Measurements from ENCODE around the gene TANGO6. TPM values are rescaled to one million over a fixed set of nuclear protein-coding genes. Genes with fewer than 3 reads are reported as not detected.

Gene TANGO6
- total RNA-seq, 2 donors from 2014 or later = 9.6 to 15.3 TPM

DNA sequence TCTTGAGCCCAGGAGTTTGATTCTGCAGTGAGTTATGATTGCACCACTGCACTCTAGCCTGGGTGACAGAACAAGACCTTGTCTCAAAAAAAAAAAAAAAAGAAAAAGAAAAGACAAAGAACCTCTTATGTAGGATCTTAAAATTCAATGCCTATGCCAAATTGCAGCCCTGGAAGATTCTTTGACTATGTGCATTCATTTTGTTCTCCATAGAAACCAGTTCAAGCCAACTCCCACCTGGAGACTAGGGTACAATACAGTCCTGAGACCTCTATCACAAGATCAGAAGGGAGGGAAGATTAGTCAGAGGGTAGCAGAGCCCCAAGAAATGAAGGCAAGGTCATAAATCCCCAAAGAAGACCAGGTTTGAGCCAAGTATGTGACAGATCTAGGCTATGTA is 171.5 kb downstream of the TANGO6 start:
- Histone ChIP-seq H3K27me3 (ENCODE audit: control insufficient read depth, insufficient read depth, low read length, poor library complexity, severe bottlenecking) (no peaks in the 10 kb centered on the region), H3K9me3 (ENCODE audit: control insufficient read depth, low read length) (peaks cover 5% of the 10 kb centered on the region), H3K9ac (ENCODE audit: extremely low read depth, low read length, poor library complexity, severe bottlenecking) (no peak overlapping the region), H3K4me1 (ENCODE audit: control insufficient read depth, insufficient read depth, low read length) (no peaks in the 10 kb centered on the region), H3K4me3 (ENCODE audit: low read length) (no peak overlapping the region), H3K36me3 (ENCODE audit: control insufficient read depth, insufficient read depth, low read length) (no peaks in the 10 kb centered on the region), H3K27ac (ENCODE audit: low read depth, low read length) (no peak overlapping the region)
- Mint-ChIP-seq H3K4me1 (peaks cover 7% of the 10 kb centered on the region), H3K27me3 (ENCODE audit: insufficient read depth) (no peaks in the 10 kb centered on the region), H3K36me3 (ENCODE audit: low read depth) (no peaks in the 10 kb centered on the region), H3K27ac (no peak overlapping the region), H3K9me3 (no peaks in the 10 kb centered on the region), H3K4me3 (no peak overlapping the region)
- DNase-seq = no peak
- TF ChIP-seq, protein P1, sequence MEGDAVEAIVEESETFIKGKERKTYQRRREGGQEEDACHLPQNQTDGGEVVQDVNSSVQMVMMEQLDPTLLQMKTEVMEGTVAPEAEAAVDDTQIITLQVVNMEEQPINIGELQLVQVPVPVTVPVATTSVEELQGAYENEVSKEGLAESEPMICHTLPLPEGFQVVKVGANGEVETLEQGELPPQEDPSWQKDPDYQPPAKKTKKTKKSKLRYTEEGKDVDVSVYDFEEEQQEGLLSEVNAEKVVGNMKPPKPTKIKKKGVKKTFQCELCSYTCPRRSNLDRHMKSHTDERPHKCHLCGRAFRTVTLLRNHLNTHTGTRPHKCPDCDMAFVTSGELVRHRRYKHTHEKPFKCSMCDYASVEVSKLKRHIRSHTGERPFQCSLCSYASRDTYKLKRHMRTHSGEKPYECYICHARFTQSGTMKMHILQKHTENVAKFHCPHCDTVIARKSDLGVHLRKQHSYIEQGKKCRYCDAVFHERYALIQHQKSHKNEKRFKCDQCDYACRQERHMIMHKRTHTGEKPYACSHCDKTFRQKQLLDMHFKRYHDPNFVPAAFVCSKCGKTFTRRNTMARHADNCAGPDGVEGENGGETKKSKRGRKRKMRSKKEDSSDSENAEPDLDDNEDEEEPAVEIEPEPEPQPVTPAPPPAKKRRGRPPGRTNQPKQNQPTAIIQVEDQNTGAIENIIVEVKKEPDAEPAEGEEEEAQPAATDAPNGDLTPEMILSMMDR (conservative IDR thresholded peaks at IDR 0.05) = no peak

DNA sequence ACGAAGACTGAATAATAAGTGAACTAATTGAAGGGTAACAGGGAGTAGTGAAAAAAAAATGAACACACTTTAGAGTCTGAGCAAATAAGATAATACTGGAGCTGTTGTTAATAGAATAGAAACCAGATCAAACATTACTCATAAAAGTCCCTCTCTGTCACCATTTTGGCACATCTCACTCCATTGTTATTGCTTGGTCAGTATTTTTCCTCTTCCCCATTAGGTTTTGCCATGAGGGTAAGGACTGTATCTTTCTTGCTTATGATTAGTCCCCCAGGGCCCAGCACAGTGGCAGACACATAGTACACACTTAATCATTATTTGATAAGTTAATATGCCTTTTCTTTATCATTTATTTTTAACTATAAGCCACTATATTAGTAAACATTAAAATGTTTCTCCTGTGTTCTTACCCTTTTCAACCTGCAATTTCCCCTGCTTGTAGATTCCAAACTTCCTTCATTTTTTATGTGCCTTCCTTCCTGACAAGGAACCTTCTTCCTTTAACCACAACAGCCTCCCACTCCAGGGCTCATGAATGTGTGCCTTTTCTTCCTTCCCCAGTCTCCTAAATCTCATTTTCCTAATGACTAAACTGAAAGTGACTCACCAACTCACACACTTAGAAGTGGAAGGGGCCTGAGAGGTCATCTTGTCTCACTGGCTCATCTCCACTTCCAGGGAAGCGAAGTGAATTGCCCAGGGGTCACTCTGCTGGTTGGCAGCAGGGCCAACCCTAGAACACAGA is 173.9 kb downstream of the TANGO6 start:
- peaks cover 2% of the 10 kb centered on the region for H3K4me1 Mint-ChIP-seq
- no peaks in the 10 kb centered on the region for H3K9me3 Mint-ChIP-seq
- H3K27me3 Mint-ChIP-seq (ENCODE audit: insufficient read depth) = no peaks in the 10 kb centered on the region

DNA sequence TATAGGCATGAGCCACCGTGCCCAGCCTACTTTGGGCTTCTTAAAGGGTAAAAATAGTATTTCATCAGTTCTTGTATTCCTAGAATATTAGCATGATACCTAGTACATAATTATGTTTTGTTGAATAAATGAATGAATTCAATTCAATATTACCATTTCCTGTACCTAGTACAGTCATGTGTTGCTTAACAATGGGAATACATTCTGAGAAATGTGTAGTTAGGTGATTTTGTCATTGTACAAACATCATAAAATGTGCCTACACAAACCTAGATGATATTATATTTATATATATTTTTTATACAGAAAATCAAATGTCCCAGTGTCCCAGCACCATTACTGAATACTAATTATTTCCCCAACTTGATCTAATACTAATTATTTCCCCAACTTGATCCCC is 176.5 kb downstream of the TANGO6 start:
- Histone ChIP-seq H3K9ac (ENCODE audit: extremely low read depth, low read length, poor library complexity, severe bottlenecking) (no peak overlapping the region), H3K4me3 (ENCODE audit: low read length) (no peak overlapping the region), H3K9me3 (ENCODE audit: control insufficient read depth, low read length) (no peaks in the 10 kb centered on the region), H3K36me3 (ENCODE audit: control insufficient read depth, insufficient read depth, low read length) (no peaks in the 10 kb centered on the region), H3K4me1 (ENCODE audit: control insufficient read depth, insufficient read depth, low read length) (no peaks in the 10 kb centered on the region), H3K27ac (ENCODE audit: low read depth, low read length) (no peak overlapping the region), H3K27me3 (ENCODE audit: control insufficient read depth, insufficient read depth, low read length, poor library complexity, severe bottlenecking) (no peaks in the 10 kb centered on the region)
- TF ChIP-seq, protein P1 (conservative IDR thresholded peaks at IDR 0.05) = no peak
- DNase-seq = no peak
- 100% methylated on average over 1 of the region's 1 CpG; no CpG with 5 or more reads in 1 of the 2 experiments for WGBS, 2 experiments (ENCODE audit: insufficient coverage in 1 of 2, insufficient read length in 1 of 2)
- Mint-ChIP-seq H3K27me3 (ENCODE audit: insufficient read depth) (no peaks in the 10 kb centered on the region), H3K27ac (no peak overlapping the region), H3K9me3 (no peaks in the 10 kb centered on the region), H3K36me3 (ENCODE audit: low read depth) (peaks cover 9% of the 10 kb centered on the region), H3K4me3 (no peak overlapping the region), H3K4me1 (peaks cover 2% of the 10 kb centered on the region)

More for the DNA sequence above, 173.9 kb downstream of the TANGO6 start:
- no peak overlapping the region for H3K9ac ChIP-seq (ENCODE audit: extremely low read depth, low read length, poor library complexity, severe bottlenecking)
- no peaks in the 10 kb centered on the region for H3K27me3 ChIP-seq (ENCODE audit: control insufficient read depth, insufficient read depth, low read length, poor library complexity, severe bottlenecking)
- no peak overlapping the region for H3K4me3 Mint-ChIP-seq
- H3K36me3 ChIP-seq (ENCODE audit: control insufficient read depth, insufficient read depth, low read length) = no peaks in the 10 kb centered on the region
- 91% methylated on average over 2 of the region's 2 CpGs; no CpG with 5 or more reads in 1 of the 2 experiments for WGBS, 2 experiments (ENCODE audit: insufficient coverage in 1 of 2, insufficient read length in 1 of 2)
- no peak overlapping the region for H3K27ac ChIP-seq (ENCODE audit: low read depth, low read length)
- TF ChIP-seq, protein P1 (conservative IDR thresholded peaks at IDR 0.05) = no peak
- peaks cover 5% of the 10 kb centered on the region for H3K9me3 ChIP-seq (ENCODE audit: control insufficient read depth, low read length)
- H3K27ac Mint-ChIP-seq = no peak overlapping the region
- peaks cover 3% of the 10 kb centered on the region for H3K36me3 Mint-ChIP-seq (ENCODE audit: low read depth)
- no peaks in the 10 kb centered on the region for H3K4me1 ChIP-seq (ENCODE audit: control insufficient read depth, insufficient read depth, low read length)
- no peak overlapping the region for H3K4me3 ChIP-seq (ENCODE audit: low read length)
- DNase-seq = no peak
